IMR-90 (cell line): Measurements from ENCODE around the gene ADGRV1. TPM values are rescaled to one million over a fixed set of nuclear protein-coding genes. Genes with fewer than 3 reads are reported as not detected.

ENCODE experiments used
- ATAC-seq: fragments of 200-7000 bp; cut with Tn5 transposase; 2 replicates; pipeline ENCODE4 v1.9.1; 2020; ENCODE audit warnings: low read depth, mild to moderate bottlenecking, moderate library complexity
- BruUV-seq: library from RNA; stranded (reverse); fragments of 400-500 nt; replicated peaks from 2 replicates; lab custom pipeline; 2021; lab: Mats Ljungman, UMichigan
- CTCF ChIA-PET: fragments of 300-600 bp; formaldehyde crosslinking; extraction: SDS; loops from one replicate; lab custom pipeline; 2021; ENCODE audit warnings: antibody characterized with exemption; lab: Yijun Ruan, JAX
- POLR2A ChIA-PET: fragments of 300-600 bp; sonication (Branson Sonifier 250); formaldehyde crosslinking; loops from one replicate; lab custom pipeline; 2022; ENCODE audit warnings: antibody characterized with exemption; ENCODE audit not compliant: unreplicated experiment; lab: Charles Lee
- DNase-seq: peaks from one replicate; pipeline ENCODE4 v3.0.0; 2013
- H2AFZ ChIP-seq: replicated peaks from 2 replicates; pipeline ENCODE3; 2013; ENCODE audit warnings: low read length, mild to moderate bottlenecking; ENCODE audit not compliant: poor library complexity
- H2AK5ac ChIP-seq: 2 replicates; pipeline ENCODE4 v1.6.1; 2013; ENCODE audit warnings: low read depth, low read length, inconsistent platforms
- H2AK9ac ChIP-seq: replicated peaks from 2 replicates; pipeline ENCODE3; 2013; ENCODE audit warnings: mild to moderate bottlenecking, low read depth, low read length, moderate library complexity; ENCODE audit not compliant: poor library complexity
- H2BK120ac ChIP-seq: 2 replicates; pipeline ENCODE4 v1.6.1; 2013; ENCODE audit warnings: low read depth, low read length, inconsistent platforms
- H2BK15ac ChIP-seq: 3 replicates; pipeline ENCODE4 v1.6.1; 2013; ENCODE audit warnings: low read depth, low read length, inconsistent platforms
- H2BK20ac ChIP-seq: 2 replicates; pipeline ENCODE4 v1.6.1; 2013; ENCODE audit warnings: low read depth, mild to moderate bottlenecking, inconsistent platforms, low read length, moderate library complexity
- H2BK5ac ChIP-seq: 2 replicates; pipeline ENCODE4 v1.6.1; 2013; ENCODE audit warnings: mild to moderate bottlenecking, low read depth, low read length, inconsistent platforms; ENCODE audit not compliant: poor library complexity, severe bottlenecking
- H3K14ac ChIP-seq: replicated peaks from 2 replicates; pipeline ENCODE4 v1.6.1; 2013; ENCODE audit warnings: low read depth, low read length, inconsistent platforms
- H3K18ac ChIP-seq: 2 replicates; pipeline ENCODE4 v1.6.1; 2013; ENCODE audit warnings: low read depth, low read length, control low read depth
- H3K23ac ChIP-seq: 2 replicates; pipeline ENCODE4 v1.6.1; 2013; ENCODE audit warnings: low read depth, low read length, inconsistent platforms
- H3K27ac ChIP-seq: 2 replicates; pipeline ENCODE4 v1.5.1; 2013; ENCODE audit warnings: mild to moderate bottlenecking, control low read depth, low read length; ENCODE audit not compliant: insufficient read depth
- H3K27me3 ChIP-seq: 2 replicates; pipeline ENCODE4 v1.6.1; 2013; ENCODE audit warnings: low read length; ENCODE audit not compliant: control insufficient read depth, insufficient read depth
- H3K36me3 ChIP-seq: 2 replicates; pipeline ENCODE4 v1.6.1; 2013; ENCODE audit warnings: low read length, mixed read lengths; ENCODE audit not compliant: control insufficient read depth, insufficient read depth
- H3K4ac ChIP-seq: 2 replicates; pipeline ENCODE4 v1.6.1; 2013; ENCODE audit warnings: low read depth, low read length, inconsistent platforms
- H3K4me1 ChIP-seq: 2 replicates; pipeline ENCODE4 v1.6.1; 2013; ENCODE audit warnings: low read length, mixed read lengths; ENCODE audit not compliant: control insufficient read depth, insufficient read depth
- H3K4me2 ChIP-seq: 2 replicates; pipeline ENCODE4 v1.6.1; 2013; ENCODE audit warnings: low read depth, mild to moderate bottlenecking, control low read depth, low read length, moderate library complexity
- H3K4me3 ChIP-seq: 2 replicates; pipeline ENCODE4 v1.5.1; 2013; ENCODE audit warnings: low read depth, mild to moderate bottlenecking, control low read depth, low read length, moderate library complexity; ENCODE audit not compliant: insufficient read depth
- H3K56ac ChIP-seq: 2 replicates; pipeline ENCODE4 v1.6.1; 2013; ENCODE audit warnings: low read length, inconsistent platforms; ENCODE audit not compliant: insufficient read depth; ENCODE audit errors: extremely low read depth
- H3K79me1 ChIP-seq, 2 experiments: 2 replicates each; pipeline ENCODE4 v1.6.1; 2013; ENCODE audit warnings: low read length in 2 of 2, inconsistent platforms in 1 of 2, low read depth in 1 of 2
- H3K9ac ChIP-seq: 2 replicates; pipeline ENCODE4 v1.6.1; 2013; ENCODE audit warnings: low read depth, low read length, control low read depth
- H3K9me1 ChIP-seq: 2 replicates; pipeline ENCODE4 v1.6.1; 2013; ENCODE audit warnings: low read length, inconsistent platforms; ENCODE audit not compliant: insufficient read depth
- H3K9me3 ChIP-seq: 2 replicates; pipeline ENCODE4 v1.6.1; 2013; ENCODE audit warnings: low read length; ENCODE audit not compliant: control insufficient read depth, insufficient read depth
- H4K20me1 ChIP-seq: 2 replicates; pipeline ENCODE4 v1.6.1; 2013; ENCODE audit warnings: low read length, inconsistent platforms; ENCODE audit not compliant: insufficient read depth
- H4K5ac ChIP-seq: 2 replicates; pipeline ENCODE4 v1.6.1; 2013; ENCODE audit warnings: mild to moderate bottlenecking, low read depth, low read length, control low read depth
- H4K8ac ChIP-seq, 2 experiments: 2 replicates each; pipeline ENCODE4 v1.6.1; 2013; ENCODE audit warnings: low read depth in 2 of 2, low read length in 2 of 2, control low read depth in 1 of 2, inconsistent platforms in 1 of 2
- H4K91ac ChIP-seq: 2 replicates; pipeline ENCODE4 v1.6.1; 2013; ENCODE audit warnings: low read depth, low read length, inconsistent platforms; ENCODE audit not compliant: insufficient read depth
- BHLHE40 ChIP-seq: fragments of 150-350 bp; IDR thresholded peaks from 2 replicates; pipeline ENCODE4 v1.6.1; 2016; ENCODE audit warnings: mild to moderate bottlenecking, low read depth, low read length
- CEBPB ChIP-seq: IDR thresholded peaks from 2 replicates; pipeline ENCODE4 v1.6.1; 2012; ENCODE audit warnings: low read depth, low read length, improper control_type of control experiment
- CHD1 ChIP-seq: IDR thresholded peaks from 2 replicates; pipeline ENCODE4 v1.6.1; 2012; ENCODE audit warnings: low read depth, low read length, improper control_type of control experiment
- CTCF ChIP-seq: conservative IDR thresholded peaks from 2 replicates; pipeline ENCODE4 v1.5.1; 2012; ENCODE audit warnings: mild to moderate bottlenecking, low read depth, low read length, improper control_type of control experiment
- ELK1 ChIP-seq: fragments of 150-350 bp; IDR thresholded peaks from 2 replicates; pipeline ENCODE4 v1.6.1; 2016; ENCODE audit warnings: low read depth, mild to moderate bottlenecking, low read length, moderate library complexity, borderline replicate concordance
- FOS ChIP-seq: fragments of 150-350 bp; IDR thresholded peaks from 2 replicates; pipeline ENCODE4 v1.6.1; 2016; ENCODE audit warnings: low read depth, low read length
- MAFK ChIP-seq: IDR thresholded peaks from 2 replicates; pipeline ENCODE4 v1.6.1; 2012; ENCODE audit warnings: low read depth, low read length, improper control_type of control experiment
- MXI1 ChIP-seq: IDR thresholded peaks from 2 replicates; pipeline ENCODE4 v1.6.1; 2012; ENCODE audit warnings: low read depth, mild to moderate bottlenecking, low read length, moderate library complexity, borderline replicate concordance
- NFE2L2 ChIP-seq: fragments of 150-350 bp; IDR thresholded peaks from 2 replicates; pipeline ENCODE4 v1.6.1; 2016; ENCODE audit warnings: low read depth, mild to moderate bottlenecking, low read length
- POLR2A ChIP-seq: IDR thresholded peaks from 2 replicates; pipeline ENCODE4 v1.6.1; 2012; ENCODE audit warnings: mild to moderate bottlenecking, low read depth, low read length
- RAD21 ChIP-seq: IDR thresholded peaks from 2 replicates; pipeline ENCODE4 v1.6.1; 2012; ENCODE audit warnings: low read length, improper control_type of control experiment
- RCOR1 ChIP-seq: IDR thresholded peaks from 2 replicates; pipeline ENCODE4 v1.6.1; 2012; ENCODE audit warnings: mild to moderate bottlenecking, low read length, improper control_type of control experiment; ENCODE audit not compliant: insufficient replicate concordance
- RFX5 ChIP-seq: IDR thresholded peaks from 2 replicates; pipeline ENCODE4 v1.8.0; 2012; ENCODE audit warnings: low read depth, mild to moderate bottlenecking, low read length, moderate library complexity
- SMC3 ChIP-seq: fragments of 150-350 bp; IDR thresholded peaks from 2 replicates; pipeline ENCODE4 v1.6.1; 2016; ENCODE audit warnings: low read depth, mild to moderate bottlenecking, antibody characterized with exemption, low read length, moderate library complexity
- USF2 ChIP-seq: fragments of 150-350 bp; IDR thresholded peaks from 2 replicates; pipeline ENCODE4 v1.6.1; 2017; ENCODE audit warnings: mild to moderate bottlenecking, antibody characterized with exemption, low read length, low read depth
- dilution Hi-C: fragments of 300-500 bp; cut with HindIII; formaldehyde crosslinking; loops from one replicate; pipeline ENCODE4 v1.14.3; 2018; ENCODE audit warnings: low sequenced_read_pairs; ENCODE audit not compliant: unreplicated experiment
- in situ Hi-C: fragments of 300-500 bp; cut with MboI; formaldehyde crosslinking; loops from 3 replicates; pipeline ENCODE4 v1.14.3; 2019; ENCODE audit warnings: low sequenced_read_pairs, inconsistent platforms, mixed read lengths
- intact Hi-C: fragments of 100-400 bp; cut with micrococcal nuclease; formaldehyde crosslinking; loops from 2 replicates; pipeline ENCODE4 v1.10.0; 2022
- polyA plus RNA-seq, 3 experiments: library from polyadenylated mRNA; depleted of rRNA; stranded (reverse); fragments of >200 nt; gene quantifications; 2 replicates each; pipeline ENCODE4 v1.2.3, GENCODE V29; 2012; ENCODE audit warnings: low replicate concordance in 1 of 3
- total RNA-seq: library from RNA; depleted of rRNA; stranded (reverse); fragments of >200 nt; gene quantifications from 2 replicates; pipeline ENCODE4 v1.2.3, GENCODE V29; 2012

ADGRV1 gene
- total and polyA plus RNA-seq, 2 of the 4 experiments (the other 2 are of a cell fraction), result under 0.01 TPM; not detected in 1

GRCh38 chr5:90703932-90704331 lies 145.3 kb downstream of the ADGRV1 start:
- Histone ChIP-seq H3K23ac (no peak overlapping the region), H4K91ac (no peak overlapping the region), H2AK9ac (no peak overlapping the region), H2BK15ac (no peak overlapping the region), H3K4me3 (no peak overlapping the region), H2BK20ac (no peak overlapping the region), H3K14ac (no peak overlapping the region), H3K56ac (no peak overlapping the region), H3K9me3 (no peaks in the 10 kb centered on the region), H2AK5ac (no peak overlapping the region), H3K36me3 (no peaks in the 10 kb centered on the region), H3K4ac (no peak overlapping the region), H3K79me1 (no peaks in the 10 kb centered on the region), H3K27ac (no peak overlapping the region), H2BK5ac (no peak overlapping the region), H3K4me1 (no peaks in the 10 kb centered on the region), H4K20me1 (no peaks in the 10 kb centered on the region), H3K27me3 (no peaks in the 10 kb centered on the region), H3K9me1 (no peaks in the 10 kb centered on the region), H2AFZ (no peak overlapping the region), H3K4me2 (no peak overlapping the region), H3K18ac (no peak overlapping the region), H4K8ac (no peak overlapping the region), H3K9ac (no peak overlapping the region), H4K5ac (no peak overlapping the region), H2BK120ac (no peak overlapping the region)
- ATAC-seq, result no peak
- ChIA-PET POLR2A (no interaction called here), CTCF (no interaction called here)
- no peak for DNase-seq
- dilution Hi-C loops, result no loop called here
- intact Hi-C loops, result no loop called here
- TF ChIP-seq POLR2A, result no peak
- TF ChIP-seq ELK1, result no peak
- no peak for TF ChIP-seq BHLHE40
- TF ChIP-seq RFX5, result no peak
- TF ChIP-seq CEBPB, result no peak
- no peak for TF ChIP-seq USF2
- no peak for TF ChIP-seq MAFK
- no peak for TF ChIP-seq CTCF
- no peak for TF ChIP-seq CHD1
- TF ChIP-seq FOS, result no peak
- no peak for TF ChIP-seq MXI1
- no peak for TF ChIP-seq NFE2L2
- no peak for TF ChIP-seq RCOR1
- TF ChIP-seq RAD21, result no peak
- TF ChIP-seq SMC3, result no peak
- in situ Hi-C loops, result no loop called here
- BruUV-seq, result no TSS peak
